PFSK-1 (cell line): ENCODE measurements around the gene ADCY2.

Source experiments
- FOXP2 ChIP-seq: optimal IDR thresholded peaks from 2 replicates; pipeline ENCODE3; 2011; ENCODE audit warnings: borderline replicate concordance, control low read depth, inconsistent platforms; ENCODE audit not compliant: insufficient read depth; ENCODE audit errors: extremely low read length, extremely low read depth
- POLR2AphosphoS5 ChIP-seq: IDR thresholded peaks from 2 replicates; pipeline ENCODE4 v1.6.1; 2012; ENCODE audit warnings: low read depth, mild to moderate bottlenecking, control low read depth, low read length, moderate library complexity
- REST ChIP-seq, 2 experiments: IDR thresholded peaks; 2 replicates each; pipeline versions ENCODE4 v1.6.1 to v1.8.0; 2011 to 2012; ENCODE audit warnings: low read depth in 2 of 2, low read length in 2 of 2, control low read depth in 1 of 2, inconsistent platforms in 1 of 2, mild to moderate bottlenecking in 1 of 2, moderate library complexity in 1 of 2; ENCODE audit not compliant: insufficient read depth in 1 of 2
- SIN3A ChIP-seq: IDR thresholded peaks from 2 replicates; pipeline ENCODE4 v1.6.1; 2012; ENCODE audit warnings: mild to moderate bottlenecking, low read length, moderate library complexity, borderline replicate concordance; ENCODE audit not compliant: insufficient read depth
- TAF1 ChIP-seq: IDR thresholded peaks from 2 replicates; pipeline ENCODE4 v1.6.1; 2012; ENCODE audit warnings: low read length, control low read depth, borderline replicate concordance; ENCODE audit not compliant: insufficient read depth

- no peak for TF ChIP-seq POLR2AphosphoS5
- no peak for TF ChIP-seq REST (IDR thresholded peaks at IDR 0.05; ENCODE audit: insufficient read depth in 1 of 2, low read depth in 2 of 2, low read length in 2 of 2)
- no peak for TF ChIP-seq TAF1
- TF ChIP-seq SIN3A: no peak
- no peak for TF ChIP-seq FOXP2
Observed at GRCh38 chr5:7754997-7755596, 359.2 kb downstream of the ADCY2 start.
